Activated CD4-positive, alpha-beta T cell treated with anti-CD3 and anti-CD28 coated beads, Interleukin-2, amount 50 U/mL, for 16 hours (primary cell): ENCODE measurements around the gene BCKDK.
A peak's percentile ranks its signal among the peaks of the same experiment; 100 is the strongest.

ENCODE experiments used
- DNase-seq: peaks from one replicate; pipeline ENCODE4 v3.0.0-alpha.2; 2020

The BCKDK gene

GRCh38 chr16:31080756-31081419 lies 27.3 kb upstream of the BCKDK start:
- DNase-seq = no peak

- no peak for DNase-seq
Observed at GRCh38 chr16:31081428-31082351, 26.5 kb upstream of the BCKDK start.

GRCh38 chr16:31082368-31083045 lies 25.7 kb upstream of the BCKDK start:
- no peak for DNase-seq

- no peak for DNase-seq
Observed at GRCh38 chr16:31083081-31083480, 25.1 kb upstream of the BCKDK start.

- DNase-seq = no peak
Observed at GRCh38 chr16:31083556-31083955, 24.6 kb upstream of the BCKDK start.

- no peak for DNase-seq
Observed at GRCh38 chr16:31083981-31084380, 24.2 kb upstream of the BCKDK start.

- DNase-seq = no peak
Observed at GRCh38 chr16:31084584-31085302, 23.4 kb upstream of the BCKDK start.

- DNase-seq = no peak
Observed at GRCh38 chr16:31085411-31085810, 22.8 kb upstream of the BCKDK start.

- DNase-seq = no peak
Observed at GRCh38 chr16:31085873-31086628, 22.1 kb upstream of the BCKDK start.

- no peak for DNase-seq
Observed at GRCh38 chr16:31086629-31086906, 21.6 kb upstream of the BCKDK start.

GRCh38 chr16:31087481-31087880 lies 20.7 kb upstream of the BCKDK start:
- no peak for DNase-seq

GRCh38 chr16:31087971-31088370 lies 20.2 kb upstream of the BCKDK start:
- DNase-seq = no peak

GRCh38 chr16:31088459-31089183 lies 19.6 kb upstream of the BCKDK start, which contains the start of gene PRSS53:
Gene PRSS53 (minus strand): TSS chr16:31088943. CDS start chr16:31088809, 134 bp downstream.
- DNase-seq = no peak

- no peak for DNase-seq
Observed at GRCh38 chr16:31089199-31089598, 19.0 kb upstream of the BCKDK start.

GRCh38 chr16:31090540-31090939 lies 17.6 kb upstream of the BCKDK start:
- no peak for DNase-seq

- no peak for DNase-seq
Observed at GRCh38 chr16:31092330-31092729, 15.9 kb upstream of the BCKDK start.

GRCh38 chr16:31093132-31093703 lies 15.0 kb upstream of the BCKDK start:
- DNase-seq = no peak

GRCh38 chr16:31094088-31094423 lies 14.1 kb upstream of the BCKDK start:
- DNase-seq = no peak

- DNase-seq = peak; percentile 96
Observed at GRCh38 chr16:31094424-31095120, 13.6 kb upstream of the BCKDK start, which contains the start of gene VKORC1. Gene VKORC1 (minus strand): TSS chr16:31094797. CDS start chr16:31094729, 68 bp downstream.

GRCh38 chr16:31099860-31100638 lies 8.1 kb upstream of the BCKDK start:
- no peak for DNase-seq
